K562 (cell line): ENCODE measurements around the gene LMAN1L. TPM values are rescaled to one million over a fixed set of nuclear protein-coding genes. Genes with fewer than 3 reads are reported as not detected.

ENCODE experiments used
- ATAC-seq: fragments of 200-7000 bp; cut with Tn5 transposase; 3 replicates; pipeline ENCODE4 v1.9.1; 2020; ENCODE audit warnings: moderate library complexity
- BruUV-seq: library from RNA; stranded (reverse); fragments of 400-500 nt; replicated peaks from 2 replicates; lab custom pipeline; 2021; lab: Mats Ljungman, UMichigan
- CTCF ChIA-PET: fragments of 300-600 bp; formaldehyde crosslinking; extraction: SDS; loops from one replicate; lab custom pipeline; 2021; ENCODE audit warnings: low intra/inter-chr PET ratio; lab: Yijun Ruan, JAX
- POLR2A ChIA-PET: fragments of 300-600, 350-650 bp; sonication (Branson Sonifier 250); formaldehyde crosslinking; extraction: SDS; loops from one replicate; lab custom pipeline; 2021; ENCODE audit warnings: antibody characterized with exemption, inconsistent platforms; lab: Yijun Ruan, JAX
- DNase-seq, 4 experiments: peaks; one replicate each; pipeline versions ENCODE4 v3.0.0 to v3.0.0-alpha.2; 2011 to 2018; ENCODE audit warnings: low spot score in 3 of 4, mixed read lengths in 3 of 4; ENCODE audit errors: extremely low read depth in 1 of 4
- FAIRE-seq: peaks from 2 replicates; lab custom pipeline; 2011; peaks lifted over from hg19 to GRCh38; lab: Jason Lieb, UNC
- H2AFZ ChIP-seq: 2 replicates; pipeline ENCODE4 v1.6.0; 2011; ENCODE audit warnings: low read depth, low read length, control low read depth, inconsistent platforms
- H3K27ac ChIP-seq: fragments of 200-600 bp; 3 replicates; pipeline ENCODE4 v1.8.0; 2011; ENCODE audit warnings: low read depth, mild to moderate bottlenecking, control low read depth, inconsistent platforms, low read length, moderate library complexity, mixed read lengths; ENCODE audit errors: extremely low read depth
- H3K27me3 ChIP-seq, 2 experiments: fragments of 300-600 bp in 1 of 2; 2 replicates in 1 of 2; 3 replicates in 1 of 2; pipeline versions ENCODE4 v1.6.0 to v1.8.0; 2011; ENCODE audit warnings: inconsistent platforms in 2 of 2, low read length in 2 of 2, mild to moderate bottlenecking in 1 of 2, mixed read lengths in 1 of 2, moderate library complexity in 1 of 2; ENCODE audit not compliant: control insufficient read depth in 2 of 2, insufficient read depth in 2 of 2
- H3K36me3 ChIP-seq: fragments of 300-600 bp; 3 replicates; pipeline ENCODE4 v1.8.0; 2011; ENCODE audit warnings: mild to moderate bottlenecking, low read length, inconsistent platforms; ENCODE audit not compliant: control insufficient read depth, insufficient read depth
- H3K4me1 ChIP-seq, 2 experiments: fragments of 200-600 bp in 1 of 2; replicated peaks in 1 of 2; 2 replicates in 1 of 2; 3 replicates in 1 of 2; pipeline versions ENCODE4 v1.5.1 to v1.8.0; 2011; ENCODE audit warnings: inconsistent platforms in 2 of 2, low read length in 2 of 2, mild to moderate bottlenecking in 1 of 2, mixed read lengths in 1 of 2, moderate library complexity in 1 of 2; ENCODE audit not compliant: control insufficient read depth in 2 of 2, insufficient read depth in 2 of 2
- H3K4me2 ChIP-seq: 2 replicates; pipeline ENCODE4 v1.6.1; 2011; ENCODE audit warnings: low read length, control low read depth, inconsistent platforms, mixed read lengths; ENCODE audit not compliant: insufficient read depth
- H3K4me3 ChIP-seq: fragments of 200-600 bp; sonication (generic), shearing (Covaris generic); 2 replicates; pipeline ENCODE4 v1.5.1; 2016; ENCODE audit warnings: control low read depth, inconsistent platforms
- H3K79me2 ChIP-seq: fragments of 200-600 bp; 3 replicates; pipeline ENCODE4 v1.8.0; 2011; ENCODE audit warnings: low read length, inconsistent platforms; ENCODE audit not compliant: control insufficient read depth, insufficient read depth
- H3K9ac ChIP-seq, 2 experiments: 2 replicates each; pipeline versions ENCODE4 v1.6.0 to v1.6.1; 2011; ENCODE audit warnings: low read depth in 2 of 2, low read length in 2 of 2, control low read depth in 1 of 2, inconsistent platforms in 1 of 2, mild to moderate bottlenecking in 1 of 2, mixed read lengths in 1 of 2; ENCODE audit not compliant: insufficient read depth in 1 of 2
- H3K9me1 ChIP-seq: one replicate; pipeline ENCODE4 v1.6.0; 2011; ENCODE audit warnings: inconsistent platforms, mild to moderate bottlenecking, low read length, moderate library complexity; ENCODE audit not compliant: control insufficient read depth, insufficient read depth
- H3K9me3 ChIP-seq: replicated peaks from 2 replicates; pipeline ENCODE4 v1.5.1; 2011; ENCODE audit warnings: low read depth, low read length, inconsistent platforms; ENCODE audit not compliant: control insufficient read depth, insufficient read depth
- H4K20me1 ChIP-seq: replicated peaks from 2 replicates; pipeline ENCODE4 v1.6.1; 2011; ENCODE audit warnings: low read length, inconsistent platforms, mixed read lengths; ENCODE audit not compliant: control insufficient read depth, insufficient read depth
- CEBPG ChIP-seq, 3 experiments: fragments of 200-800 bp in 1 of 3; sonication (Bioruptor generic) in 1 of 3; sonication (generic) in 1 of 3; formaldehyde crosslinking in 1 of 3; IDR thresholded peaks in 2 of 3; conservative IDR thresholded peaks in 1 of 3; 2 replicates each; pipeline versions ENCODE4 v1.6.1 to v1.8.0; 2016 to 2022; ENCODE audit warnings: missing compliant biosample characterization in 2 of 3, missing genetic modification characterization in 2 of 3, mild to moderate bottlenecking in 1 of 3, missing genetic modification reagents in 1 of 3
- CTCF ChIP-seq, 3 experiments: IDR thresholded peaks in 2 of 3; conservative IDR thresholded peaks in 1 of 3; 2 replicates each; pipeline ENCODE4 v1.5.1; 2011 to 2012; ENCODE audit warnings: low read length in 3 of 3, mild to moderate bottlenecking in 3 of 3, control low read depth in 2 of 3, improper control_type of control experiment in 1 of 3, inconsistent platforms in 1 of 3, low read depth in 1 of 3, mixed read lengths in 1 of 3, moderate library complexity in 1 of 3; ENCODE audit not compliant: insufficient read depth in 2 of 3
- WGBS: fragments of 100-300 bp; shearing (Covaris generic); methylation state at CpG from one replicate; pipeline ENCODE4 v1.1.6; 2016; ENCODE audit warnings: low coverage, mixed read lengths; ENCODE audit not compliant: insufficient coverage; ENCODE audit errors: missing lambda C conversion rate; 5-methylcytosine and 5-hydroxymethylcytosine counted together
- in situ Hi-C: fragments of 300-500 bp; cut with MboI; formaldehyde crosslinking; loops from 4 replicates; pipeline ENCODE4 v1.15.0; 2018; ENCODE audit warnings: inconsistent platforms, mixed read lengths
- intact Hi-C: fragments of 100-400 bp; cut with micrococcal nuclease; formaldehyde crosslinking; loops from 2 replicates; pipeline ENCODE4 v1.14.2; 2022
- polyA plus RNA-seq, 8 experiments: library from polyadenylated mRNA; depleted of rRNA in 4 of 8; stranded (reverse) in 5 of 8; unstranded in 3 of 8; fragments of >200 nt; fragmentation: Nextera tagmentation in 2 of 8; fragmentation: Illumina TruSeq in 1 of 8; extraction: Ambion mirVana in 2 of 8; extraction: Trizol in 1 of 8; gene quantifications; 2 replicates each; pipeline versions ENCODE4 v1.2.1 to v1.2.3, GENCODE V29; 2011 to 2014; ENCODE audit warnings: inconsistent platforms in 1 of 8, missing spikeins in 1 of 8
- total RNA-seq, 7 experiments: library from RNA; depleted of rRNA in 6 of 7; stranded (reverse); fragments of >200 nt in 6 of 7; fragmentation: Illumina TruSeq in 2 of 7; extraction: Trizol in 2 of 7; gene quantifications; 2 replicates each; pipeline versions ENCODE4 v1.2.1 to v1.2.3, GENCODE V29; 2011 to 2021; ENCODE audit warnings: low replicate concordance in 1 of 7

Gene LMAN1L
- total and polyA plus RNA-seq, 9 of the 15 experiments (the other 6 are each of a cell fraction or from before 2014, with no cell fraction given), result not detected

- Histone ChIP-seq H3K27me3 (peaks cover 9 to 33% of the 10 kb centered on the region in 2 experiments; a peak in 3 of 5 replicates), H3K79me2 (no peaks in the 10 kb centered on the region), H3K9me1 (no peaks in the 10 kb centered on the region), H3K4me3 (no peak overlapping the region), H2AFZ (peak overlapping the region; percentile 22; the same call in 1 of the 2 replicates), H3K4me2 (no peak overlapping the region), H4K20me1 (no peaks in the 10 kb centered on the region; the same call in 1 of the 2 replicates), H3K9me3 (no peaks in the 10 kb centered on the region), H3K4me1 (peaks cover 0 to 15% of the 10 kb centered on the region in 2 experiments; a peak in 1 of 5 replicates), H3K36me3 (no peaks in the 10 kb centered on the region), H3K27ac (no peak overlapping the region), H3K9ac (no peak overlapping the region; a peak in 1 of 4 replicates)
- no peak for ATAC-seq
- DNase-seq, result no peak
- ChIA-PET POLR2A (interaction anchor here (0.6 to 2.2 kb wide), 8 partner anchors 8 to 180 kb away, joined by 3 to 7 read pairs (median 3); no protein-coding TSS in a partner anchor), CTCF (interaction anchor here (0.7 to 6.1 kb wide), 6 partner anchors 125 to 394 kb away, joined by 3 to 51 read pairs (median 6); no protein-coding TSS in a partner anchor)
- in situ Hi-C loops, result loop anchor here (5.0 kb wide), 2 partner anchors 131 to 391 kb away; no protein-coding TSS in a partner anchor
- no peak for FAIRE-seq
- intact Hi-C loops, result loop anchor here (2.0 kb wide), 1 partner anchor 393 kb away; no protein-coding TSS in a partner anchor
- under 1% methylated on average over 14 of the region's 15 CpGs for WGBS
- BruUV-seq, result no TSS peak
- TF ChIP-seq CTCF (IDR thresholded peaks at IDR 0.05 in 2 of 3, conservative IDR thresholded peaks at IDR 0.05 in 1 of 3; ENCODE audit: insufficient read depth in 2 of 3, low read depth in 1 of 3, low read length in 3 of 3) (peak in 1 of 3 experiments; percentile 8; a peak in 1 of 6 replicates), CEBPG (CRISPR knock-in tag; IDR thresholded peaks at IDR 0.05) (no peak), CEBPG (tag; conservative IDR thresholded peaks at IDR 0.05 in 1 of 2, IDR thresholded peaks at IDR 0.05 in 1 of 2) (no peak)
These were observed 44.4 kb upstream of the LMAN1L start for GRCh38 chr15:74768099-74768770.
